OCI-LY7 (cell line): Measurements from ENCODE around the gene BCL7A.

Experiments used
- EZH2phosphoT487 ChIP-seq: fragments of 200-600 bp; sonication (generic); IDR thresholded peaks from 2 replicates; pipeline ENCODE4 v1.6.1; 2018; ENCODE audit warnings: low read depth, borderline replicate concordance, mild to moderate bottlenecking, mixed run types, antibody characterized with exemption, low read length, moderate library complexity, mixed read lengths
- TF ChIP-seq, protein P1 (sequence below): fragments of 200-600 bp; sonication (generic); conservative IDR thresholded peaks from 2 replicates; pipeline ENCODE4 v1.5.1; 2014; ENCODE audit warnings: mild to moderate bottlenecking, antibody characterized with exemption, low read length, moderate library complexity, mixed read lengths

GRCh38 chr12:121990692-121991603, 30.7 kb upstream of the BCL7A start:
- TF ChIP-seq, protein P1, sequence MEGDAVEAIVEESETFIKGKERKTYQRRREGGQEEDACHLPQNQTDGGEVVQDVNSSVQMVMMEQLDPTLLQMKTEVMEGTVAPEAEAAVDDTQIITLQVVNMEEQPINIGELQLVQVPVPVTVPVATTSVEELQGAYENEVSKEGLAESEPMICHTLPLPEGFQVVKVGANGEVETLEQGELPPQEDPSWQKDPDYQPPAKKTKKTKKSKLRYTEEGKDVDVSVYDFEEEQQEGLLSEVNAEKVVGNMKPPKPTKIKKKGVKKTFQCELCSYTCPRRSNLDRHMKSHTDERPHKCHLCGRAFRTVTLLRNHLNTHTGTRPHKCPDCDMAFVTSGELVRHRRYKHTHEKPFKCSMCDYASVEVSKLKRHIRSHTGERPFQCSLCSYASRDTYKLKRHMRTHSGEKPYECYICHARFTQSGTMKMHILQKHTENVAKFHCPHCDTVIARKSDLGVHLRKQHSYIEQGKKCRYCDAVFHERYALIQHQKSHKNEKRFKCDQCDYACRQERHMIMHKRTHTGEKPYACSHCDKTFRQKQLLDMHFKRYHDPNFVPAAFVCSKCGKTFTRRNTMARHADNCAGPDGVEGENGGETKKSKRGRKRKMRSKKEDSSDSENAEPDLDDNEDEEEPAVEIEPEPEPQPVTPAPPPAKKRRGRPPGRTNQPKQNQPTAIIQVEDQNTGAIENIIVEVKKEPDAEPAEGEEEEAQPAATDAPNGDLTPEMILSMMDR, result no peak
- TF ChIP-seq EZH2phosphoT487, result no peak
